Left ventricle myocardium superior (tissue), 1 donor: ENCODE results near the gene FXYD4. TPM values are rescaled to one million over a fixed set of nuclear protein-coding genes. Genes with fewer than 3 reads are reported as not detected.
"Not testable (repeated sequence)": the region's sequence is repeated elsewhere in the genome, so short reads cannot be mapped to it uniquely, and the experiment has no call there.

Source experiments
- ATAC-seq: fragments of 200-7000 bp; cut with Tn5 transposase; one replicate; pipeline ENCODE4 v1.9.1; 2020; ENCODE audit warnings: mild to moderate bottlenecking, moderate library complexity
- DNase-seq: peaks from one replicate; pipeline ENCODE4 v3.0.0-alpha.2; 2020
- intact Hi-C: fragments of 100-400 bp; cut with micrococcal nuclease; formaldehyde crosslinking; loops from one replicate; pipeline ENCODE4 v1.11.0; 2022
- total RNA-seq: library from RNA; stranded (reverse); fragmentation: NEBNext Ultra II Directional; extraction: Animal tissue kit (Norgen Biotek cat#: 25700); gene quantifications from one replicate; pipeline ENCODE4 v1.2.1, GENCODE V29; 2021
- donor health status: DM: no; HTN: yes; CAD: no; lungs with severe emphysema.

Gene FXYD4
- total RNA-seq, 1 donor from 2014 or later: not detected

GRCh38 chr10:43390759-43391158 is 19.3 kb downstream of the FXYD4 start:
- intact Hi-C loops: no loop called here
- ATAC-seq (peak; percentile 68), DNase-seq (no peak)

GRCh38 chr10:43391496-43391895 is 20.1 kb downstream of the FXYD4 start:
- no peak for DNase-seq
- ATAC-seq: no peak
- intact Hi-C loops: no loop called here

- ATAC-seq (no peak), DNase-seq (no peak)
- intact Hi-C loops: no loop called here
Observed at GRCh38 chr10:43392748-43393147, 21.3 kb downstream of the FXYD4 start.

GRCh38 chr10:43393186-43393585 is 21.8 kb downstream of the FXYD4 start:
- ATAC-seq, DNase-seq, intact Hi-C loops: not testable (repeated sequence)

- ATAC-seq (no peak), DNase-seq (no peak)
- intact Hi-C loops: no loop called here
Observed at GRCh38 chr10:43393606-43394360, 22.3 kb downstream of the FXYD4 start.

GRCh38 chr10:43394868-43395267 is 23.4 kb downstream of the FXYD4 start:
- DNase-seq: no peak
- ATAC-seq: no peak
- intact Hi-C loops: no loop called here

- no peak for ATAC-seq
- no peak for DNase-seq
- intact Hi-C loops: no loop called here
Observed at GRCh38 chr10:43395571-43396060, 24.2 kb downstream of the FXYD4 start.

GRCh38 chr10:43396061-43396927 is 24.9 kb downstream of the FXYD4 start:
- intact Hi-C loops: no loop called here
- ATAC-seq: peak; percentile 97
- peak; percentile 90 for DNase-seq

GRCh38 chr10:43396928-43397624 is 25.6 kb downstream of the FXYD4 start:
- peak; percentile 91 for ATAC-seq
- intact Hi-C loops: no loop called here
- peak; percentile 92 for DNase-seq

GRCh38 chr10:43398939-43399319 is 27.5 kb downstream of the FXYD4 start:
- intact Hi-C loops: no loop called here
- DNase-seq: no peak
- ATAC-seq: no peak

- ATAC-seq (no peak), DNase-seq (no peak)
- intact Hi-C loops: no loop called here
Observed at GRCh38 chr10:43399320-43400310, 28.2 kb downstream of the FXYD4 start.

- intact Hi-C loops: no loop called here
- ATAC-seq: no peak
Observed at GRCh38 chr10:43401627-43402026, 30.2 kb downstream of the FXYD4 start.

GRCh38 chr10:43402176-43402575 is 30.7 kb downstream of the FXYD4 start:
- no peak for DNase-seq
- ATAC-seq: no peak
- intact Hi-C loops: no loop called here

More at GRCh38 chr10:43401627-43402026, 30.2 kb downstream of the FXYD4 start:
- no peak for DNase-seq

GRCh38 chr10:43402880-43403452 is 31.5 kb downstream of the FXYD4 start:
- ATAC-seq: no peak
- DNase-seq: no peak
- intact Hi-C loops: no loop called here

GRCh38 chr10:43403911-43404703 is 32.7 kb downstream of the FXYD4 start:
- intact Hi-C loops: no loop called here
- no peak for ATAC-seq
- no peak for DNase-seq

GRCh38 chr10:43404704-43405084 is 33.3 kb downstream of the FXYD4 start:
- intact Hi-C loops: no loop called here
- no peak for DNase-seq
- no peak for ATAC-seq

- intact Hi-C loops: no loop called here
- ATAC-seq (peak; percentile 40), DNase-seq (peak; percentile 80)
Observed at GRCh38 chr10:43407148-43407575, 35.7 kb downstream of the FXYD4 start.
